ENCODE data around the gene GP1BB. TPM values are rescaled to one million over a fixed set of nuclear protein-coding genes. Genes with fewer than 3 reads are reported as not detected.
A peak's percentile ranks its signal among the peaks of the same experiment; 100 is the strongest.

The GP1BB gene
- total RNA-seq, 4 donors from 2014 or later, result 14.7 to 28.7 (median 19.4) TPM

DNA sequence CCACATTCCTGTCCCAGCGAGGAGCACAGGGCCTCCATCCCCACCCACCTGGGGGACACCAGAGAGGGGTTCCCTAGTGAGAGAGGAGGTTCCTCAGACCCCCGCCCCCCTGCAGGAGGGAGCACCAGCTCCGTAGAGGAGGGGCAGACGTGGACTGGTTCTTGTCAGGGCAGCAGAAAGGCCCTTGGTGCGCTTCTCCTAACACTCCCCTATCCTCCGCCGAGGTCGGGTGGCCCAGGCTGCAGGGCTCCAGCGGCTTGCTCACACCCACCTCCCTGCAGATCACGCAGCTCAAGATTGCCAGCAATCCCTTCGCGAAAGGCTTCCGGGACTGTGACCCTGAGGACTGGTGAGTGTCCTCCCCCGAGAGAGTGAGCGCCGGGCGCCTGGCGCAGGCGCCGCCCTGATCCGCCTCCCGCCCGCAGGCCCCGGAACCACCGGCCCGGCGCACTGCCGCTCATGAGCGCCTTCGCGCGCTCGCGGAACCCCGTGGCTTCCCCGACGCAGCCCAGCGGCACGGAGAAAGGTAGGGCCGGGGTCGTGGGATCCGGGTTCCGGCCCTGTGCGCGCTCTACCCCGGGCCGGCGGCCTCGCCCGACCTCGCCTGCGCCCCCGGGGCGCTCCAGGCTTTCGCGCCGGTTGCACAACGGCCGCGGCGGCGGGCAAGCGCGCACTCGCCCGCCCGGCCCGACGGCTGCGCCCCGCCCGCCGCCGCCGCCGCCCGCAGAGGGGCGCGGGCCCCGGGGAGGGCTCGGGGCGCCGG is 42.3 kb downstream of the GP1BB start:
- Histone ChIP-seq H3K4me1 (peaks cover 52% of the 10 kb centered on the region), H3K27ac (peak overlapping the region; percentile 61), H3K36me3 (no peaks in the 10 kb centered on the region), H3K9me3 (no peaks in the 10 kb centered on the region), H3K4me3 (peak overlapping the region; percentile 48), H3K27me3 (peaks cover 36% of the 10 kb centered on the region)
- 34% methylated on average over 14 of the region's 83 CpGs for WGBS
- no peak for DNase-seq (ENCODE audit: low spot score in 2 of 2)
- TF ChIP-seq POLR2A (IDR thresholded peaks at IDR 0.05) (no peak), EP300 (IDR thresholded peaks at IDR 0.05) (no peak), POLR2AphosphoS5 (IDR thresholded peaks at IDR 0.05) (no peak)
- TF ChIP-seq, protein P1, sequence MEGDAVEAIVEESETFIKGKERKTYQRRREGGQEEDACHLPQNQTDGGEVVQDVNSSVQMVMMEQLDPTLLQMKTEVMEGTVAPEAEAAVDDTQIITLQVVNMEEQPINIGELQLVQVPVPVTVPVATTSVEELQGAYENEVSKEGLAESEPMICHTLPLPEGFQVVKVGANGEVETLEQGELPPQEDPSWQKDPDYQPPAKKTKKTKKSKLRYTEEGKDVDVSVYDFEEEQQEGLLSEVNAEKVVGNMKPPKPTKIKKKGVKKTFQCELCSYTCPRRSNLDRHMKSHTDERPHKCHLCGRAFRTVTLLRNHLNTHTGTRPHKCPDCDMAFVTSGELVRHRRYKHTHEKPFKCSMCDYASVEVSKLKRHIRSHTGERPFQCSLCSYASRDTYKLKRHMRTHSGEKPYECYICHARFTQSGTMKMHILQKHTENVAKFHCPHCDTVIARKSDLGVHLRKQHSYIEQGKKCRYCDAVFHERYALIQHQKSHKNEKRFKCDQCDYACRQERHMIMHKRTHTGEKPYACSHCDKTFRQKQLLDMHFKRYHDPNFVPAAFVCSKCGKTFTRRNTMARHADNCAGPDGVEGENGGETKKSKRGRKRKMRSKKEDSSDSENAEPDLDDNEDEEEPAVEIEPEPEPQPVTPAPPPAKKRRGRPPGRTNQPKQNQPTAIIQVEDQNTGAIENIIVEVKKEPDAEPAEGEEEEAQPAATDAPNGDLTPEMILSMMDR (IDR thresholded peaks at IDR 0.05), result no peak

DNA sequence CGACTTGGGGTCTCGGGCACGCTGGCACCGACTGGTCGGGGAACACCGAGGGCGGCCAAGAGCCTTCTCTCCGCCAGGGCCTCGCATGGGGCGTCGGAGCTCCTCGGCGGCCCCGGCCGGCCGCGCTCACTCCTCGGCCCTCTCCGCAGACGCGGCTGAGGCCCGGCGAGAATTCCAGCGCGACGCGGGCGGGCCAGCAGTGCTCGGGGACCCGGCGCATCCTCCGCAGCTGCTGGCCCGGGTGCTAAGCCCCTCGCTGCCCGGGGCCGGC is 42.8 kb downstream of the GP1BB start:
- WGBS, result no CpG with 5 or more reads among the region's 36 CpGs
- H3K36me3 ChIP-seq, result no peaks in the 10 kb centered on the region
- H3K27ac ChIP-seq, result peak overlapping the region; percentile 7
- H3K27me3 ChIP-seq, result peaks cover 34% of the 10 kb centered on the region
- H3K9me3 ChIP-seq, result no peaks in the 10 kb centered on the region
- no peak for DNase-seq (ENCODE audit: low spot score in 2 of 2)
- H3K4me3 ChIP-seq, result peak overlapping the region; percentile 48
- no peak for TF ChIP-seq EP300 (IDR thresholded peaks at IDR 0.05)
- TF ChIP-seq, protein P1 (IDR thresholded peaks at IDR 0.05), result no peak
- no peak for TF ChIP-seq POLR2AphosphoS5 (IDR thresholded peaks at IDR 0.05)
- no peak for TF ChIP-seq POLR2A (IDR thresholded peaks at IDR 0.05)
- H3K4me1 ChIP-seq, result peaks cover 49% of the 10 kb centered on the region

DNA sequence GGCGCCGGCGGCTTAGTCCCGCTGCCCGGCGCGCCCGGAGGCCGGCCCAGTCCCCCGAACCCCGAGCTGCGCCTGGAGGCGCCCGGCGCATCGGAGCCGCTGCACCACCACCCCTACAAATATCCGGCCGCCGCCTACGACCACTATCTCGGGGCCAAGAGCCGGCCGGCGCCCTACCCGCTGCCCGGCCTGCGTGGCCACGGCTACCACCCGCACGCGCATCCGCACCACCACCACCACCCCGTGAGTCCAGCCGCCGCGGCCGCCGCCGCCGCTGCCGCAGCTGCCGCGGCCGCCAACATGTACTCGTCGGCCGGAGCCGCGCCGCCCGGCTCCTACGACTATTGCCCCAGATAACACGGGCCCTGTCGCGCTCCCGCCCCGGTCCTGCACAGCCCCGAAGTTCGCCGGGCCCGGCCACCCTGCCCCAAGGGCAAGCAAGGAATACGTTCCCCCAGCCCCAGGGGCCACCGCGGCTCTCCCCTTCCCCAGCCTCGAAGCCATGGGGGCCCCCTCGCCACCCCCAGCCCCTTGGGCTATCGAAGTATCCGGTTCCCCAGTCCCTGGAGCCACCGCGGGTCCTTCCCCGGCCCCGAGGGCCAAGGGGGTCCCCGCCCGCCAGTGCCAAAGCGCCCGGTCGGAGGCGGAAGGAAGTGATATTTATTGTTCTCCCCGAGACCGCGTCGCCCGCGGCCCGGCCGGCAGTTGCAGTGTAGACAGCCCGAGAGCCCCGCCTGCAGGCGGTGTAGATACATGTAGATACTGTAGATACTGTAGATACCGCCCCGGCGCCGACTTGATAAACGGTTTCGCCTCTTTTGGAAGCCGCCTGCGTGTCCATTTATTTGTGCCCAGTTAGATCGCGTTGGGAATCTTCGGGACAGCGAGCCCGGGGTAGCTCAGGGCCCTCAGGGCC is 43.4 kb downstream of the GP1BB start:
- Histone ChIP-seq H3K27ac (peak overlapping the region; percentile 7), H3K4me1 (peaks cover 45% of the 10 kb centered on the region), H3K36me3 (no peaks in the 10 kb centered on the region), H3K4me3 (peak overlapping the region; percentile 48), H3K27me3 (peaks cover 29% of the 10 kb centered on the region), H3K9me3 (no peaks in the 10 kb centered on the region)
- no peak for TF ChIP-seq POLR2A (IDR thresholded peaks at IDR 0.05)
- TF ChIP-seq, protein P1 (IDR thresholded peaks at IDR 0.05), result peak in 1 of 2 donors; percentile 29
- 40% methylated on average over 35 of the region's 103 CpGs for WGBS
- DNase-seq (ENCODE audit: low spot score in 2 of 2), result no peak

DNA sequence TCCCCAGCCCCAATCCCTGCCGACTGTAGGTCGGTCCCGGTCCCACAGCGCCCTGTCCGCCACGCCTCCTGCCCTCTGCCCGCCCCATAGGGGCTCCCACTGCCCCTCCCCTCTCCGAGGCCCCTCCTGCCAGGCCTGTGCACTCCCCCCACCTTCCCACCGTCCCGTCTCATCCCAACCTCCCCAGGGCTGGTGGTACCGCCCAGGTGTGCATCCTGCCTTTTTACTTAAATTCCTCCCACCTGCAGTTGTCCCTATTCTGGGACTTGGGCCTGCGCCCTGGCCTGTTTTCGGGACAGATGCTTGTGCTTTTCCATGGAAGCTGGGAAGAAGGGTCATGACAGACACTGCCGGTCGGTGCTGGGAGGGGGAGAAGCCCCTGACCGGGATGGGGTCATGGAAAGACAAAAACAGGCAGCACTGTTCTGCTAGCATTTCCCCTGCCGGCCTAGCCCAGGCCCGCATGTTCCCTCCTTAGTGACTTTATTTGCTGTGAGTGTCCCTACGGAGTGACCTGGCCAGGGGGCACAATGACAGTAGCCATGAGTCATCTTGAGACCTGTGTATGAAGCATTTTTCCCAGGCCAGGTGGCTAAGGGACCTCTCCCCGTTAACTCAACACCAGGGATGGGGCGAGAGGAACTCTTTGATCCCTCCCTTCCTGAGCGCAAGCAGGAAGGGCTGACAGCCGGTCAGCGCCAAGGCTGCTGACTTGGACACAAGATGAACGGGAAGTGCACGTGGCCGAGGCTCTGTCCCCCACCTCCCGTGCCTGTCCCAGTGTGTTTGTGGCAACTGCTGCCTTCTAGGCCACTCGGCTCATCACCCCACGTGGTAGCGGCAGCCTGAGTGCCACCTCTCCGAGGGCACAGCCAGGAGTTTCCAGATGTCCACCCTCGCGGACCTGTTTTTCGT is 44.3 kb downstream of the GP1BB start:
- no peak for TF ChIP-seq EP300 (IDR thresholded peaks at IDR 0.05)
- 65% methylated on average over 31 of the region's 35 CpGs for WGBS
- H3K4me1 ChIP-seq, result peaks cover 37% of the 10 kb centered on the region
- peak overlapping the region; percentile 48 for H3K4me3 ChIP-seq
- no peaks in the 10 kb centered on the region for H3K36me3 ChIP-seq
- H3K27me3 ChIP-seq, result peaks cover 24% of the 10 kb centered on the region
- no peaks in the 10 kb centered on the region for H3K9me3 ChIP-seq
- peak overlapping the region; percentile 11 for H3K27ac ChIP-seq
- no peak for DNase-seq (ENCODE audit: low spot score in 2 of 2)

DNA sequence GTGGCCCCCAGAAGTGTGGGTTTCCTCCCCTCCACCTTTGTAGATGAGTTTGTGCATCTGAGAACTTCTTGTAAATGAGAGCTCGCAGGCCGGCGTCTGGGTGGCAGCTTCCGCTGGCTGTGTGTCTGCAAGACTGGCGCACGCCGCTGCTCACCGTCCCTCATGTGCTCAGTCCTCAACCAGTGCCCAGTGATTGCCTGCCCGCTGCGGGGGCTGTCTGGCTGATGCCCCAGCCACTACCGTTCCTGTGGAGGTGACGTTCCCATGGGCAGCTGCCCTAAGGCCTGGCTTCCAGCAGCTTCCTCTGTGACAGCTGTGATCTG is 46.0 kb downstream of the GP1BB start:
- Histone ChIP-seq H3K4me1 (peaks cover 43% of the 10 kb centered on the region), H3K36me3 (no peaks in the 10 kb centered on the region), H3K27me3 (peaks cover 8% of the 10 kb centered on the region), H3K27ac (no peak overlapping the region), H3K9me3 (no peaks in the 10 kb centered on the region), H3K4me3 (no peak overlapping the region)
- WGBS, result no CpG with 5 or more reads among the region's 12 CpGs
- TF ChIP-seq POLR2A (IDR thresholded peaks at IDR 0.05), result no peak
- no peak for TF ChIP-seq EP300 (IDR thresholded peaks at IDR 0.05)
- TF ChIP-seq, protein P1 (IDR thresholded peaks at IDR 0.05), result no peak
- no peak for TF ChIP-seq POLR2AphosphoS5 (IDR thresholded peaks at IDR 0.05)
- DNase-seq (ENCODE audit: low spot score in 2 of 2), result no peak
